Erythroblast (primary cell): ENCODE results near the gene IL17RC.

Source experiments
- GATA1 ChIP-seq: IDR thresholded peaks from 2 replicates; pipeline ENCODE4 v1.6.1; 2011; ENCODE audit warnings: low read depth, mild to moderate bottlenecking, control low read depth, low read length, moderate library complexity
- POLR2A ChIP-seq: IDR thresholded peaks from 2 replicates; pipeline ENCODE4 v1.6.1; 2011; ENCODE audit warnings: mild to moderate bottlenecking, low read length

DNA sequence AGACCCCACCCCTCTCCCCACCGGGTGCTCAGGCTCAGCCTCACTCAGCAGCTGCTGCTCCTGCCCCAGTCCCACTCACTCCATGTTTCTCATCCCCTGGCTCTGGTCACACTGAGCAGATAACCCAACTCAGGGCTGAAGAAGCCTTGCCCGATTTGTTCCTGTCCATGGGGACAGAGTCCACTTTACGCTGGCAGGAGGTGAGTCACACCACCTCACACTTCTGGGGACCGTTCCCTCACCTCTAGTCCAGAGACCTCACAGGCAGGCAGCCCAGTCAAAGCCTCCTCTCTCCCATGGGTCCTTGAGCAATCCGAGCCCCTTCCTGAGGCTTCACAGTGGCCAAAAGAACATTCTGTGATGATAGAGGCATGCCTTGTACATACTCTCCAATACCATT lies 38.2 kb upstream of the IL17RC start:
- TF ChIP-seq POLR2A (no peak), GATA1 (no peak)
